Erythroblast (primary cell): ENCODE results near the gene GPHN.
"Not testable (repeated sequence)": the region's sequence is repeated elsewhere in the genome, so short reads cannot be mapped to it uniquely, and the experiment has no call there.

Experiments
- DNase-seq, 2 experiments: peaks; one replicate each; lab custom pipeline; 2025; lab: John Stamatoyannopoulos, UW
- GATA1 ChIP-seq: IDR thresholded peaks from 2 replicates; pipeline ENCODE4 v1.6.1; 2011; ENCODE audit warnings: low read depth, mild to moderate bottlenecking, control low read depth, low read length, moderate library complexity
- POLR2A ChIP-seq: IDR thresholded peaks from 2 replicates; pipeline ENCODE4 v1.6.1; 2011; ENCODE audit warnings: mild to moderate bottlenecking, low read length

The GPHN gene

GRCh38 chr14:67031920-67032774 lies 524.2 kb downstream of the GPHN start:
- no peak for DNase-seq

GRCh38 chr14:67045440-67045839 lies 537.5 kb downstream of the GPHN start:
- TF ChIP-seq POLR2A: no peak
- TF ChIP-seq GATA1: no peak
- no peak for DNase-seq

More at GRCh38 chr14:67031920-67032774, 524.2 kb downstream of the GPHN start:
- TF ChIP-seq GATA1 (no peak), POLR2A (no peak)

- DNase-seq: no peak
- TF ChIP-seq GATA1: no peak
- TF ChIP-seq POLR2A: no peak
These were observed 542.9 kb downstream of the GPHN start for GRCh38 chr14:67050896-67051295.

- TF ChIP-seq GATA1 (no peak), POLR2A (no peak)
- no peak for DNase-seq
These were observed 548.7 kb downstream of the GPHN start for GRCh38 chr14:67056684-67057083.

- DNase-seq: no peak
- no peak for TF ChIP-seq GATA1
- no peak for TF ChIP-seq POLR2A
These were observed 551.6 kb downstream of the GPHN start for GRCh38 chr14:67059596-67059995.

- no peak for DNase-seq
- TF ChIP-seq GATA1 (no peak), POLR2A (no peak)
These were observed 552.6 kb downstream of the GPHN start for GRCh38 chr14:67060546-67060945.

- not testable (repeated sequence) for DNase-seq
These were observed 559.3 kb downstream of the GPHN start for GRCh38 chr14:67067070-67067814.

GRCh38 chr14:67068251-67068650 lies 560.3 kb downstream of the GPHN start:
- DNase-seq: no peak
- TF ChIP-seq POLR2A (no peak), GATA1 (no peak)

- no peak for DNase-seq
- TF ChIP-seq POLR2A: no peak
- no peak for TF ChIP-seq GATA1
These were observed 563.6 kb downstream of the GPHN start for GRCh38 chr14:67071506-67071905.

GRCh38 chr14:67077921-67078320 lies 570.0 kb downstream of the GPHN start:
- no peak for DNase-seq
- TF ChIP-seq POLR2A (no peak), GATA1 (no peak)

- no peak for DNase-seq
- TF ChIP-seq POLR2A: no peak
These were observed 571.9 kb downstream of the GPHN start for GRCh38 chr14:67079846-67080245.

GRCh38 chr14:67108230-67108629 lies 600.3 kb downstream of the GPHN start:
- no peak for DNase-seq

GRCh38 chr14:67111022-67111421 lies 603.1 kb downstream of the GPHN start:
- no peak for DNase-seq

More at GRCh38 chr14:67108230-67108629, 600.3 kb downstream of the GPHN start:
- no peak for TF ChIP-seq GATA1
- no peak for TF ChIP-seq POLR2A

GRCh38 chr14:67112344-67112743 lies 604.4 kb downstream of the GPHN start:
- no peak for TF ChIP-seq GATA1
- TF ChIP-seq POLR2A: no peak
- no peak for DNase-seq

More at GRCh38 chr14:67111022-67111421, 603.1 kb downstream of the GPHN start:
- TF ChIP-seq POLR2A (no peak), GATA1 (no peak)
